Measurements from ENCODE around the gene ELK3.

Gene ELK3

DNA sequence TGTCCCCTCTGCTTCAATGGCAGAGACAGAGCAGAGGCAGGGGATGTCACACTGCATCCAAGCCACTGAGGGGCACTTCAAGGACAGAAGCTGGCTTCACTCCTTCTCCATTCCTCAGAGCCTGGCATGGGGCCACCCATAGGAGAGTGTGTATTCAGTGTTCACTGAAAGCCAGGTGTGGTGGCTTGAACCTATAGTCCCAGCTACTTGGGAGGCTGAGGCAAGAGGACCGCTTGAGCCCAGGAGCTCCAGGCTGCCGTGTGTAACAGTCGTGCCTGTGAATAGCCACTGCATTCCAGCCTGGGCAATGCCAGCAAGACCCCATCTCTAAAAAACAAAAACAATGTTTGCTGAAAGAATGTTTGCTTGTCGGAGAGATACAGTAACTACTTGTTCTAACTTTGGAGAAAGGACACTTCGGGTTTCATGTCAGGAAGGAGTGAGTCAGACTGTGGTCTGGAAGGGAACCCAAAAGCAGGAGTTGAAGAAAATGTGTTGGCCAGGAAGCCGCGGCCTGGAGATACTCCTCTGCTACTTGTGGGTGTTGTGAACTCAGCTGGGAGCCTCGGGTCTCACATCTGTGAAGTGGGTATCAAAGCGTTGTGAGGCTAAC, 43.4 kb downstream of the ELK3 start:
- DNase-seq: no peak

DNA sequence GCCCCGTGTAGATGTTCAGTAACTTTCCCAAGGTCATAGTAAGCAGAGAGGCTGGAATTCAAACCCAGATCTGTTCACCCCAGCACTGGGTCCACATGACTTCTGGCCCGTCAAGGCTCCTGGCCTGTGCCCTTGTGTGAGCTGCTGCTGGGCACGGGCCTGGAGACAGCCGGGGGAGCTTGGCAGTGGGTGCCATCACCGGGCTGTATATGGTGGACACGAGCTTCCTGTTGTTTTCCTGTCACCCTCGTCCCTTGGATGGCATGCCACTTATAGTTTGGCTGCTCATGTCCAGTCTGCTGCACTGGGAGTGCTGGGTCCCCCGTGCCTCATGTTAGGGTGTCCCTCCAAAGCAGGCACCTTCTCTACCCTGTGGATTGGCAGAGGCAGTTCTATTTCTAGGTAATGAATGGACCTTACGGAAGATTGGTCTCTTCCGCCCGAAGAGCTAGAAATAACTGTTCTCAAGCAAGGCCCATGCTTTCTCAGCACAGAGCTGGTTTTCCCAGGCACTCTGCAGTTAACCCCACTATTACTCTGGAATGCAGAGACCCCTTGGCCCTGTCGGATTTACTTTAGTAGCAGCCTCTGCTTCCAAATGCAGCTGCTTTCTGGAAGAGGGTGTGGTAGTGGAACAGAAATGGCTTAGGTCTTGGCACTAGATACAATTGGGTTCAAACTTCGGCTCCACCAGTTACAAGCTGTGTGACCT, 44.3 kb downstream of the ELK3 start:
- DNase-seq: no peak

DNA sequence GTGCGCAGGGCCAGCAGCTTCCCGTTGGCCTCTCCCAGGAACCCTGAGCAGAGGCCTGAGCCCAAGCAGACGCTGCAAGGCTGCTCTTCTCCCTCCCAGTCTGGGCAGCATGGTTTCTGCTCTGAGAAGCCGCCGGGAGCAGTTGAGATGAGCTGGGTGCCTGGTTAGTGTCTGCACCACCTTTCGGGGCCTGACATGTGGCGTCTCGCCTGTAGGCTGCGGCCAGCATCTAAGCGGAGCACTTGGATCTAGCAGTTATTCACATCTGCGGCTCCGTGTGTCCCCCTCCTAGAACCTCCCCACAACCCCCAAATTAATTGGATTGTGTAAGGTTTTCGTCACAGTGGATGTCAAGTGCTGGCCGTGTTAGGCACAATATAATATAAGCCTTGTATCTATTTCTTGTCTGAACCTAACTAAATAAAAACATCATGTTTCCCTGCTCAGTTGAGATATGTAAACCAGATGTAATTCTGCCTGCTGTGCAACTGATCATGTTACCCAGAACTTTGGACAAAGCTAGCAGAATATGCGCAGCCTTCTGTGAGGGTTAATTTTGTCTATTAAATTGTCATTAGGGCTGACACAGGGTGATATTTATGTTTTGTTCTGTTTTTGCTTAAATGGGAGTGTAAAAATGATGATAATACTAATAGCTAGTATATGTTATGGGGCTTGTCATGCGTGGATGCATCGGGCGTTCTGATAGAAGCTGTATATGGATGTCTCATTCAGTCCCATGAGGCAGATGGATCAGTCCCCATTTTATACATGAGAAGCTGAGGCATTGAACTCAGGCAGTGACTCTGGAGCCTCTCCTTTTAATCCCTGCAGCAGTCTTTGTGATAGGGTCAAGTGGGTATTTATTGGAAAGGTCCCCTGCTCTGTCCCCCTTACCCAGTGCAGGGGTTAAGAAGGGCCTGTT, 45.8 kb downstream of the ELK3 start:
- DNase-seq: no peak

DNA sequence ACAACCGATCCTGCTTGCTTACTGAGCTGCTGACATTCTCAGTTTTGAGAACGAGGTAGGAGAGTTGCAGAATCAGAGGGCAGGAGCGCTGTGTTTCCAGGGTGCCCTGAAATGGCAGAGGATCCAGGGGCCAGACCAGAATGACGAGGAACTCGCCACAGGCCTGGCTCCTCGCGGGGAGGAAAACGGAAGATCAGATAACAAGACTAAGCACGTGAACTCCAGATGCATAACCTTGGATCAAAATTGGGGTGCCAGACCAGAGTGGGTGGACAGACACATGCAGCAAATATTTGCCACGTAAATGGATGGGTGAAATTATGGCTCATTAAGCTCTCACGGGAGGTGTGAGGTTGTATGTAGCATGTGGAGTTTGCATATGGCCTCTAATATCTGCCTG, 46.5 kb downstream of the ELK3 start:
- no peak for DNase-seq

DNA sequence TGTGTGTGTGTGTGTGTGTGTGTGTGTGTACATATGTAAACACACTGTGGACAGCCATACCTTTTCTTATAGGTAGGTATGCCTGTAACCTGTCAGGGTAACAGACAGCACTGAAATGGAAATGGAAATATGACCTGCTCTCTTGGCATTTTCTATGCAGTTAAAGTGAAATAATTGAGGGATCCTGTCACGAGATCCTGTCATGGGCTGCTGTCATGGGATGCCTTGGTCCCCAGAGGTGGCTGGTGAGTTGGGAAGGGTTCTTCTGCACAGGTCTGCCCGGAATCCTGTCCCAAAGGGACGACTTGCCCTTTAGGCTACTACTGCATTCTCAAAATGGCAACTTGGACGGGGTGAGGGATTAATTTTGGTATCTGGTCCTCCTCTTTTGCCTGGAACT, 47.3 kb downstream of the ELK3 start:
- DNase-seq: no peak

DNA sequence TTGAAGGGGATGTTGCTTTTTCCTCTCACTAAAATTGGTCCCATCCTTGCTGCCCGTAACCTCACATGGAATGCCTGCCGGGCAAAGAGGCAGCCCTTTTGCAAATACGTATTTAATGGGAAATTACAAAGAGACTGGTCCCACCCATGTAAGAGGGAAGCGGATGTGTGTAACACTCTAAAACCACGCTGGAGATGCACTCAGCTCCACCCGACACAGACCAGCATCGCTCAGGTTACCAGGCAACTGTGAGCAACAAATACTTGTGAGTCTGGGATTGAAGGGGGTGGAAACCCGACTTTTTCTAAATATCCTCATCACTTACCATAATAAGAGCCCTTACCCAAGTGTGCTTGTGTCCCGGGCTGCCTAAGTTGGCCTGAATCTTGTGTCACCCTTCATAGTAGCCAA, 47.7 kb downstream of the ELK3 start:
- DNase-seq: no peak

DNA sequence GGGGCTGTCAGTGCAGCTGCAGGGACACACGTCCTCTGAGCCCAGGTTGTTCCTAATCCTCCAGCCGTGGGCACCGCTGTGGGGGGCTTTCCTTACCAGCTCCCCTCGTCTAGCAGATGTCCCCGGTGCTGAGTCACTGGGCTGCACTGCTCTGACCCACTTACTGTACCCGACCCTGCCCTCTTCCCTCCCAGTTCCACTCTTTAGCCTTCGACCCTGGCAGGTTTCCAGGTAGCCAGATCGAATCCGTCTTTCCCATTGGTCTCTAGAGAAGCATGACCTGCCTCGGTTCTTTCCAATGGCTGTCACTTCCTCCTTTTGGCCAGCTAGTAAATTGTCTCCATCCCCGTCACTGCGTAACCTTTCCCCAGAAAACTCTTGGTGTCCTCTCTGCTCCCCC, 48.4 kb downstream of the ELK3 start:
- no peak for DNase-seq

DNA sequence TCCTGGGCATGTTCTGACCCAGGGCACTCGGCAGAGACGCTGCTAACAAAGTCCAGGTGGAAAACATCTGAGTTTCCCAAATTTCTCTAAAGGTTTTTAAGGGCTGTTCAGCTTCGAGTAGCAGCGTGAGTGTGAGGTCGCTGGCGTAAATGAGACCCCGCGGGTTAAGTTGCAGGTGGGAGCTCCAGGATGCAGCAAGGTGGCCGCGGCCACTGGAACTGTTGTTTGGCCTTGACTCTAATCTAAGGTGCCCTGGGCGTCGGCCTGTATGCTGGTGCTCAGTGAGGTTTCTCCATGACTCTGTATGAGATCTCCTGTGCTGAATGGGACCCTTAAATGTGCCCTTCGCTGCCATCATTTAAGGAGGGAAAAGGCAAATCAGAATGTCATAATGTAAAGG, 50.7 kb downstream of the ELK3 start:
- DNase-seq: no peak

DNA sequence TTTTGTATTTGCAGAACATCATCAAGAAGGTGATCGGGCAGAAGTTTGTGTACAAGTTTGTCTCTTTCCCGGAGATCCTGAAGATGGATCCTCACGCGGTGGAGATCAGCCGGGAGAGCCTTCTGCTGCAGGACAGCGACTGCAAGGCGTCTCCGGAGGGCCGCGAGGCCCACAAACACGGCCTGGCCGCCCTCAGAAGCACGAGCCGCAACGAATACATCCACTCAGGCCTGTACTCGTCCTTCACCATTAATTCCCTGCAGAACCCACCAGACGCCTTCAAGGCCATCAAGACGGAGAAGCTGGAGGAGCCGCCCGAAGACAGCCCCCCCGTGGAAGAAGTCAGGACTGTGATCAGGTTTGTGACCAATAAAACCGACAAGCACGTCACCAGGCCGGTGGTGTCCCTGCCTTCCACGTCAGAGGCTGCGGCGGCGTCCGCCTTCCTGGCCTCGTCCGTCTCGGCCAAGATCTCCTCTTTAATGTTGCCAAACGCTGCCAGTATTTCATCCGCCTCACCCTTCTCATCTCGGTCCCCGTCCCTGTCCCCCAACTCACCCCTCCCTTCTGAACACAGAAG, 52.8 kb downstream of the ELK3 start:
- no peak for DNase-seq

DNA sequence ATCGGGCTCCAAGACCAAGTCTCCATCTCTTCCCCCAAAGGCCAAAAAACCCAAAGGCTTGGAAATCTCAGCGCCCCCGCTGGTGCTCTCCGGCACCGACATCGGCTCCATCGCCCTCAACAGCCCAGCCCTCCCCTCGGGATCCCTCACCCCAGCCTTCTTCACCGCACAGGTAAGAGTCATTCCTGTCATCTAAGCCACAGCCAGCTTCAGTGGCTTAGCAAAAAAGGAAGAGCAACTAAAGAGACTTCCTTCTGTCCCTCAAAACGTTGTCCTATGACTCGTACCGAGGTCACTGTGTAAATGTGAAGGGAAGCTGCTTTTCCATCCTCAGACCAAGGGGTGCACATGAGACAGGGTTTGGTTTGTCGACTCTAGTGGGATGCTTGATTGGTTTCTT, 53.4 kb downstream of the ELK3 start:
- DNase-seq: no peak

DNA sequence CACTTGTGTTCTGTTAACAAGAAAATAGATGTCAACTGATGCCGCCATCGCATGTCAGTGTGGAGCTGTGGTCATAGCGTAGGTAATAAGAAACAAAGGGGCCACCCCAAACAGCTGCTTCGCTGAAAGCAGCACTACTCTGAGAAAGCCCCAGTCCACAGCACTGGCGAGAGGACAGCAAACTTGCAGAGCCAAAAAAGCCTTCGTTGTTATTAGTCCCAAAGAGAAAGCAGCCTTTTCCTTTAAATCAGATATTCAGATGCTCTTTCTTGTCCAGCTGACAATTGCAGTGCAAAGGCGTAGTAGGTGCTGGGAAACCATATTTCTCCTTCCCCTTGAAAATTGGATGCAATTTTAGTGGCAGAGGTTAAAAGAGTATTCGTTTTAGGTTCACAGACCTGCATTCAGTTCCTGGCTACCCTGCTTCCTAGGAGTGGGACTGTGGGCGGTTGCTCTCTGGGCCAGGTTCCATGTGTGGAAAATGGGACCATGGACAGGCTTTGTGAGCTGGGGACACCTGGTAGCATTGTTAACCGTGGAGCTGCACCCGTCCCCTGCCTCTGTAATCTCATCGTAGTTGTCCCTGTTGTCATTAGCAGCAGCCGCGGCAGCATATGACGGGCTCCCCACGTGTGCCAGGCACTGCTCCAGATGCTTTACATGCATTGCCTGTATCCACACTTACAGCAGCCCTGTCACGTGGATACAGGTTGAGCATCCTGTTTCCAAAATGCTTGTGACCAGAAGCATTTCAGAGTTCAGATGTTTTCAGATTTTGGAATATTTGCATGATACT, 54.2 kb downstream of the ELK3 start:
- DNase-seq: no peak

DNA sequence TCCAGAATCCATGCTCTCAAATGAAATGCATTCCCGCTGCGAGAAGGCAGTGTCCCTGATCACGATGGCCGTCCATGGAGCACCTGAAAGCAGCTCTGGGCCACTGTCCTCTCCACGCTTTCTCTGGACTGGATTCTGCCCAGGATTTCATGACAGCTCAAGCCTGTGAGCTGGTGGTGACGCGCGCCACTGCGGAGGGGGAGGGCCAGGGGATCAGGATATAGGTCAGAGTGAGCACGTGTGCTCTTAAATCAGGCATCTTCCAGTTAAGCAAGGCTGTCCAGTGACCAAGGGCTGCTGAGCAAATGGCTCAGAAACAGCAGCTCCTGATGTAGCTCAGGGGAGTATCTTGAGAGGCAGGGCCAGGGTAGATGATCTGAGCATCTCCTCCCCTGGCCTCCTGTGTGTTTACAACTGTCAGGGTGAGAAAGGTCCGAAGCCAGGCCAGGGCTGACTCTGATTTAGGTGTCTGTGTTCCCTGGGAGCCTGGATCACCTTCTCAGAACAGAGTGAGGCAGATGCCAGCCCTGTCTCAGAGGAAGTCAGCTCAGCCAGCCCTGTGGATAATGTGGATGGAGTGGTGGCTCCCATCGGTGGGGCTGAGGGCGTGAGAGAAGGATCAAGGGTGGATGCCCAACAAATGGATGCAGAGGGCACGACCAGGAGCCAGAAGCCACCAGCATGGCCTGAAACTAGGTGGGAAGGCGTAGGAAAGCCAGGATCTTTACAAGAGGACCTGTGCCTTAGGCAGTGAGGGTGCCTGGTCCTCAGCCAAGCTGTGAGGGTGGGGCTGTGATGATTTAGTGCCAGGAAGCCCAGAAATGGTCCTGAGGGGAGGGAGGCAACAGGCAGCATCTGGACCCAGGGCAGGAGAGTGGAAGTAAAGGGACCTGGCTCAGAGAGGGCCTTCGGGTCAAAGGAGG, 55.3 kb downstream of the ELK3 start:
- no peak for DNase-seq

DNA sequence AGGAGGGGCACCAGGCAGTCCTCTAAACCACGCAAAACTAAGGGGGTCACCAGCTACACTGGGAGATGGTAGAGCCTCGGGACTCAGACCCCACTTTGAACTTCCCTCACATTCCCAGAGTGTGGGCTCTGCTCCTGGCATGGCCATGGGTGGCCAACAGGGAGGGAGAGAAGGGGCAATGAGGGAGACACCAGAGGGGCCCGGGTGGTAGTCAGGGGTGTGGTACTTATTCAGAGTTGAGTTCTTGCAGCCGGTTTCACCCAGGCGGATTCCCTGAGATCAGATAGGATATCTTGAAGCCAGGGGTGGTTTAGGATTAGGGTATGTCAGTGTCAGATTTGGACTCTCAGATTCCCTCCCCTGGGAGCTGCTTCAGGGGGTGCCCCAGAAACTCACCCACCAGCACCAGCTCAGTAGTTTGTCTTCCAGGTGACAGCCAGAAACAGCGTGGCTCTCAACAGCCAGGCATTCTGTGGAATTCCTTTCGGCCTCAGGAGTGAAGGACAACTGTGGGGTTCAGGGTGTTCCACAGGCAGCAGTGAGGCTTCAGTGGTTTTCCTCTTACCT, 56.0 kb downstream of the ELK3 start:
- DNase-seq: no peak

DNA sequence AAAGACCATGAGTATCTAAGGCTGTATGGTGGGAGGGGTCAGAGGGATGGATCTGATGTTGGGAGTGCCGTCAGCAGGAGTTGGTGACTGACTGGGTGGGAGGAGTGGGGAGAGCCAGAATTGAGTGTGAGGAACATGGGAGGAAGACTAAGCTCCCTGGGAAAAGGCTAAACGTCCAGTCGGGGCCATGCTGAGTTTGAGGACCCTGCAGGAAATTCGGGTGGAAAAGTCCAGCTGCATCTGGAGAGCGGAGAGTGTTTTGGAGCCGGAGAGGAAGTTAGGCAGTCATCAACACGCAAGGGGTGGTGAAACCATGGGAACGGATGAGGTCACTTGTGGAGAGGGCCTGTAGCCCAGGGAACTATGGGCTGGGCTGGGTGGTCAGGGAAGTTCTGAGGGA, 60.9 kb downstream of the ELK3 start:
- no peak for DNase-seq

DNA sequence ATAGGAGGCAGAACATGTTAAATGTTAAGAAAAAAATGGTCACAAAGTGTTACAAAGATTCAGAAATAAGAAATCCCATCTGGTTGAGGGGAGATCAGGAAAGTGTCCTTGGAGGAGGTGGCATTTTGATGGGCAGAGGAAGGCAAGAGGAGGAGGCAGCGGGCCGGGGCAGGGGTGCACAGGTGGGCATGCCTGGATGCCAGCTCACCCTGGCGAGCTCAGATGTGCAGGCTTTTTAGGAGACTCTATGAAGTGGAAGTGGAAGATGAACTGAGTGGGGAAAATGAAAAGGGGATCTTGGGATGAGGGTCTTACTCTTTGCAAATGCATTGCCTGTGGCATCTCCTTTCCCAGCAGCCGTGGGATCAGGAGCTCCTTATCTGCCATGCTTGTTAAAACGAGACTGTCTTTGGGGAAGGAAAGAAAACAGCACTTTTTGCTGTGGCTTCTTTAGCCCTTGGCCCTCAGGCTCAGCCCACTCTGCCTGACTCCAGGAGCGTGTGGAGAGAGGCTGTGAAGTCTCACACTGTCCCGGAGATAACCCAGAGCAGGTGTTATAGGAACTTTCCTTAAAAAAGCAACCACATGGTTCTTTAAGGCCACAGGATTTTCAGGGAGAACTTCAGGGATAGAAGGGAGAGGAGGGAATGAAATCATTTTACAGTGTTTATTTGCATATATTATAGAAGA, 62.6 kb downstream of the ELK3 start:
- no peak for DNase-seq

DNA sequence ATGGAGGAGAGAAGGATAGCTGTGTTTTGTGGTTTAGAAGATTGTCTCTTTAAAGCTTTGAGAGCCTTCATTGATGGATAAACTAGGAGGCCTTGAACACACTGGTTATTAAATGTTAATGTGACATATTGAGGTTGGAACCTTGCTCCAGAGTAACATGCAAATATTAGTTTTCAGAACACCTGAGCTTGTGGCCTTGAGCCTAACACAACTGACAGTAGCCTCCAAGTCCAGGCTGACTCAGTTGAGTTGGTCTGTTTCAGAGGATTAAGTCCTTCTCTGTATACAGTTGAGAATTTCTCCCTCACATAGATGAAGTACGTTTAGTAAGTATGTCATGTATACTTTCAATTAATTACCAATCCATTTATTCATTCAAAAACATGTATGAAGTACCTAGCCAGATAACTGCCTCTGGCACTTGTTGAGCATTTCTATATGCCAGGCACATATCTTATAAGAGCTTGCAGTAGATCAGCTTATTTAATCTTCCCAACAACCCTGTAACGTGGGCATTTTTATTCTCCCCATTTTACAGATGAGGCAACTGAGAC, 63.5 kb downstream of the ELK3 start:
- DNase-seq: no peak

DNA sequence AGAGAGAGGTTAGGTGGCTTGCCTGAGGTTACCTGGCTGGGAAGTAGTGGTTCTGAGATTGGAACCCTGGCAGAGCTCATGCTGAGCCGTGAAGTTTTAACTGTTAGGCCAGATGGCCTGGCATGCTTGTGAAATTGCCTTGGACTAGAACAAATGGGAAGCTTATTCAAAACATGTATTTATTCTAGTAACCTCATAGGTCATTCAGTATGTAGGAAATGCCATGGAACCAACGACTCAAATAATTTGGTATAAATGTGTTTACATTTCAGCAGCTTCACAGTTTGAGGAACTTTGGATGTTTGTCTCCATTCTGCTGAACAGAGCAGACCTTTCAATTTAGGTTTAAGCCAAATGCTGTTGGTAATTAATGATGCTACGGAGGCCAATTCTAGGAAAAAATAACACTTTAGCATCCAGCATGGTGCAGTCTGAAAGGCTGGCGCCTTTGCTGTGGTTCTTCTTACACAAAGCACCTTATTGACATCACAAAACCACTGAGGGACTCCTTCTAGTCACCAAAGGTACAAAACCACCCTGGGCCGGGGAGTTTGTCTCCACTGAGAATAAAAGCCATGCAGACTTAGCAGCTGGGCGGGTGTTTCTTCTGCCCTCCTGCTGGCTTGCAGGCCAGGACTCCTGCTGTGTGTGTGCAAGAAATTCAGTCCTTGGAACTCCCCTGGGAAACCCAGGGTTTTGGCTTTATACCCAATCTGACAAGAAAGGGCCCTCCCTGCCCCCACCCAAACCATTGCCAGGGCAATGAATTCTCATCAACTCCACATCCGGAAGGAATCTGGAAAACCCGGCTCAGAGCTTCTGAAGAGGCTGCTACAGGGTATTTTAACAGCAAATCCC, 64.2 kb downstream of the ELK3 start:
- DNase-seq: no peak

DNA sequence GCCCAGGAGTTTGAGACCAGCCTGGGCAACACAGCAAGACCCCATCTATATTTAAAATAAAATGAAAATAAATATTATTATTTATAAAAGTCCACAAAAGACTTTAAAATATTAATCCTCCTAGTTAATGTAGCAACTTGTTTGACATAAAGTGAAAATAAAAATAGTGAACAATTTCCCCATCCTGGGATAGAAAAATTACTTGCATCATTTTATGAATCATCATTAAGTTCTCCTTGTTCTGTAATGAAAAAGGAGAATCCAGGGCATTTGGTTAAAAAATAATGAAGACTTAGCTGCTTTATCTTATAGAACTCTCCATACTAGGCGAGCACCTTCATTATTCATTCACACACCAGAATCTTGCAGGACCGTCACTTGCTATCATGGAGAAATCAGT, 66.1 kb downstream of the ELK3 start:
- DNase-seq: no peak

DNA sequence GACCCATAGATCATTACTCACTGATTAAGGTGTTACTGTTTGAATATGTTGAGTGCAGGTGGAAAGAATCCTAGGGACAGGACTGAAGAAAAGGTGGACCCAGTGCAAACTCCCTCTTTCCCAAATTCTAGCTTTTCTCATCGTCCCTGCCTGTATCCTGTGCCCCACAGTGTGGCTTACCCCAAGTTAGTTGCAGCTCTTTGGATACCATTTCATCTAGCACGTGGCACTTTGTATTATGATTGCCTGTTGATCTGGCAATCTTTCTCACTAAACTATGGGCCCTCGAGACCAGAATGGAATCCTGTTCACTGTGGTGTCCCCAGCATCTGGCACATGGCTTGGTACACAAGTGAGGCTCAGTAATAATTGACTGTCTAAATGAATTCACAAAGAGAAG, 66.5 kb downstream of the ELK3 start:
- DNase-seq: no peak
